Astrocyte (in vitro differentiated cells and primary cell): ENCODE results near the gene ACYP2. TPM values are rescaled to one million over a fixed set of nuclear protein-coding genes. Genes with fewer than 3 reads are reported as not detected.
"Not testable (repeated sequence)": the region's sequence is repeated elsewhere in the genome, so short reads cannot be mapped to it uniquely, and the experiment has no call there.

Source experiments
- DNase-seq: peaks from one replicate; pipeline ENCODE4 v3.0.0-alpha.2; 2010; ENCODE audit warnings: low read depth
- FAIRE-seq: peaks from 2 replicates; lab custom pipeline; 2011; peaks lifted over from hg19 to GRCh38; lab: Jason Lieb, UNC
- H2AFZ ChIP-seq: 2 replicates; pipeline ENCODE4 v1.6.0; 2012; ENCODE audit warnings: low read depth, low read length, inconsistent platforms
- H3K27ac ChIP-seq: 2 replicates; pipeline ENCODE4 v1.5.1; 2011; ENCODE audit warnings: low read depth, low read length, inconsistent platforms
- H3K27me3 ChIP-seq: 2 replicates; pipeline ENCODE4 v1.6.0; 2011; ENCODE audit warnings: low read length, inconsistent platforms; ENCODE audit not compliant: insufficient read depth
- H3K36me3 ChIP-seq: 2 replicates; pipeline ENCODE4 v1.5.1; 2011; ENCODE audit warnings: low read length, inconsistent platforms; ENCODE audit not compliant: insufficient read depth
- H3K4me1 ChIP-seq: 2 replicates; pipeline ENCODE4 v1.5.1; 2011; ENCODE audit warnings: low read length, inconsistent platforms; ENCODE audit not compliant: insufficient read depth
- H3K4me2 ChIP-seq: 2 replicates; pipeline ENCODE4 v1.6.0; 2012; ENCODE audit warnings: low read length, inconsistent platforms
- H3K4me3 ChIP-seq: 2 replicates; pipeline ENCODE4 v1.5.1; 2011; ENCODE audit warnings: low read depth, mild to moderate bottlenecking, low read length, inconsistent platforms; ENCODE audit not compliant: insufficient read depth
- H3K79me2 ChIP-seq: 2 replicates; pipeline ENCODE4 v1.6.0; 2012; ENCODE audit warnings: mild to moderate bottlenecking, low read length, inconsistent platforms; ENCODE audit not compliant: insufficient read depth
- H3K9ac ChIP-seq: 2 replicates; pipeline ENCODE4 v1.6.0; 2012; ENCODE audit warnings: mild to moderate bottlenecking, low read length, inconsistent platforms
- H3K9me3 ChIP-seq: 2 replicates; pipeline ENCODE4 v1.5.1; 2012; ENCODE audit warnings: low read depth, mild to moderate bottlenecking, low read length, inconsistent platforms; ENCODE audit not compliant: insufficient read depth
- H4K20me1 ChIP-seq: 2 replicates; pipeline ENCODE4 v1.6.0; 2012; ENCODE audit warnings: low read length, inconsistent platforms; ENCODE audit not compliant: insufficient read depth
- H3K27ac Mint-ChIP-seq: one replicate; pipeline ENCODE4 v1.8.0; 2021; ENCODE audit warnings: mild to moderate bottlenecking, mixed read lengths; ENCODE audit not compliant: unreplicated experiment
- H3K27me3 Mint-ChIP-seq: one replicate; pipeline ENCODE4 v1.8.0; 2021; ENCODE audit warnings: low read depth, mixed read lengths; ENCODE audit not compliant: unreplicated experiment
- H3K36me3 Mint-ChIP-seq: one replicate; pipeline ENCODE4 v1.8.0; 2021; ENCODE audit warnings: low read depth, mixed read lengths; ENCODE audit not compliant: unreplicated experiment
- H3K4me1 Mint-ChIP-seq: one replicate; pipeline ENCODE4 v1.8.0; 2021; ENCODE audit warnings: low read depth, mixed read lengths; ENCODE audit not compliant: unreplicated experiment
- H3K4me3 Mint-ChIP-seq: one replicate; pipeline ENCODE4 v1.8.0; 2021; ENCODE audit warnings: mild to moderate bottlenecking, moderate library complexity, mixed read lengths; ENCODE audit not compliant: unreplicated experiment
- H3K9me3 Mint-ChIP-seq: one replicate; pipeline ENCODE4 v1.8.0; 2021; ENCODE audit warnings: mild to moderate bottlenecking, mixed read lengths; ENCODE audit not compliant: unreplicated experiment
- CTCF ChIP-seq: IDR thresholded peaks from 2 replicates; pipeline ENCODE4 v1.5.1; 2011; ENCODE audit warnings: low read depth, mild to moderate bottlenecking, inconsistent platforms, low read length, moderate library complexity; ENCODE audit not compliant: insufficient read depth
- EZH2 ChIP-seq: IDR thresholded peaks from 2 replicates; pipeline ENCODE4 v1.6.1; 2012; ENCODE audit warnings: mild to moderate bottlenecking, low read length, inconsistent platforms; ENCODE audit not compliant: insufficient read depth
- total RNA-seq: library from RNA; stranded (reverse); gene quantifications from 2 replicates; pipeline ENCODE4 v1.2.1, GENCODE V29; 2021

Gene ACYP2
- total RNA-seq, 1 donor from 2014 or later = 6.8 TPM

GRCh38 chr2:54107455-54107764 is 8.0 kb upstream of the ACYP2 start:
- no peak overlapping the region for H3K4me2 ChIP-seq
- H3K36me3 ChIP-seq = no peaks in the 10 kb centered on the region
- FAIRE-seq (no peak), DNase-seq (no peak)
- Mint-ChIP-seq H3K27me3 (no peaks in the 10 kb centered on the region), H3K36me3 (no peaks in the 10 kb centered on the region), H3K27ac (no peak overlapping the region), H3K9me3 (no peaks in the 10 kb centered on the region), H3K4me3 (no peak overlapping the region), H3K4me1 (peaks cover 5% of the 10 kb centered on the region)
- no peak overlapping the region for H3K9ac ChIP-seq
- no peak overlapping the region for H2AFZ ChIP-seq
- no peak overlapping the region for H3K27ac ChIP-seq
- peaks cover 5% of the 10 kb centered on the region for H3K4me1 ChIP-seq
- H3K9me3 ChIP-seq = no peaks in the 10 kb centered on the region
- TF ChIP-seq EZH2 (no peak), CTCF (no peak)
- no peaks in the 10 kb centered on the region for H4K20me1 ChIP-seq
- no peak overlapping the region for H3K4me3 ChIP-seq
- H3K27me3 ChIP-seq = no peaks in the 10 kb centered on the region
- H3K79me2 ChIP-seq = no peaks in the 10 kb centered on the region

- H3K27ac ChIP-seq = no peak overlapping the region
- no peak for TF ChIP-seq EZH2
- TF ChIP-seq CTCF = no peak
- no peaks in the 10 kb centered on the region for H4K20me1 ChIP-seq
- no peaks in the 10 kb centered on the region for H3K79me2 ChIP-seq
- FAIRE-seq (no peak), DNase-seq (no peak)
- H3K4me1 Mint-ChIP-seq = peaks cover 5% of the 10 kb centered on the region
- H3K9me3 Mint-ChIP-seq = no peaks in the 10 kb centered on the region
- no peak overlapping the region for H3K4me2 ChIP-seq
- no peaks in the 10 kb centered on the region for H3K27me3 ChIP-seq
- no peaks in the 10 kb centered on the region for H3K27me3 Mint-ChIP-seq
- H3K9ac ChIP-seq = no peak overlapping the region
- no peak overlapping the region for H3K4me3 ChIP-seq
- H3K4me1 ChIP-seq = peaks cover 5% of the 10 kb centered on the region
- no peaks in the 10 kb centered on the region for H3K36me3 Mint-ChIP-seq
- H3K27ac Mint-ChIP-seq = no peak overlapping the region
- H2AFZ ChIP-seq = peak overlapping the region; percentile 51
- no peaks in the 10 kb centered on the region for H3K9me3 ChIP-seq
- H3K4me3 Mint-ChIP-seq = no peak overlapping the region
- H3K36me3 ChIP-seq = no peaks in the 10 kb centered on the region
Observed at GRCh38 chr2:54107903-54108615, 7.4 kb upstream of the ACYP2 start.

GRCh38 chr2:54109848-54110247 is 5.6 kb upstream of the ACYP2 start:
- H3K4me3 ChIP-seq = no peak overlapping the region
- H3K79me2 ChIP-seq = no peaks in the 10 kb centered on the region
- H3K9ac ChIP-seq = no peak overlapping the region
- Mint-ChIP-seq H3K27ac (no peak overlapping the region), H3K36me3 (no peaks in the 10 kb centered on the region), H3K4me3 (no peak overlapping the region), H3K4me1 (peaks cover 3% of the 10 kb centered on the region), H3K9me3 (no peaks in the 10 kb centered on the region), H3K27me3 (no peaks in the 10 kb centered on the region)
- no peaks in the 10 kb centered on the region for H4K20me1 ChIP-seq
- no peak for FAIRE-seq
- H3K4me1 ChIP-seq = no peaks in the 10 kb centered on the region
- no peak overlapping the region for H2AFZ ChIP-seq
- H3K27me3 ChIP-seq = no peaks in the 10 kb centered on the region
- H3K27ac ChIP-seq = no peak overlapping the region
- no peaks in the 10 kb centered on the region for H3K9me3 ChIP-seq
- no peak overlapping the region for H3K4me2 ChIP-seq
- no peaks in the 10 kb centered on the region for H3K36me3 ChIP-seq
- TF ChIP-seq CTCF = no peak
- no peak for TF ChIP-seq EZH2
- DNase-seq = no peak

DNA sequence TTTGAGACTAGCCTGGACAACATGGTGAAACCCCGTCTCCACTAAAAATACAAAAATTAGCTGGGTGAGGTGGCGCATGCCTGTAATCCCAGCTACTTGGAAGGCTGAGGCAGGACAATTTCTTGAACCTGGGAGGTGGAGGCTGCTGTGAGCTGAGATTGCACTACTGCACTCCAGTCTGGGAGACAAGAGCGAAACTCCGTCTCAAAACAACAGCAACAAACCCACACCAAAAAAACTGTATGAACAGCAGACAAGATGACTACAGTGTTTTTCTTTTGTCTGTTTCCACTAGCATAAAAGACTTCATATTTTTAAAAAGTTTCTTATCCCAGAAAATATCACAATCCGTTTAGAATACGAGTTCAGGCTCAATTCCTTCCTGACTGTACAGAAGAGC is 936 bp upstream of the ACYP2 start:
- H2AFZ ChIP-seq, H4K20me1 ChIP-seq, H3K27me3 ChIP-seq: not testable (repeated sequence)

More for the DNA sequence above, 936 bp upstream of the ACYP2 start:
- not testable (repeated sequence) for H3K36me3 Mint-ChIP-seq, H3K27ac ChIP-seq, H3K9me3 Mint-ChIP-seq, FAIRE-seq, H3K4me1 Mint-ChIP-seq, H3K9me3 ChIP-seq, H3K4me1 ChIP-seq, H3K79me2 ChIP-seq, H3K36me3 ChIP-seq, H3K27me3 Mint-ChIP-seq, DNase-seq
- H3K4me3 Mint-ChIP-seq = peak overlapping the region; percentile 94
- peak overlapping the region; percentile 99 for H3K9ac ChIP-seq
- H3K4me2 ChIP-seq = peak overlapping the region; percentile 89
- peak overlapping the region; percentile 86 for H3K4me3 ChIP-seq
- H3K27ac Mint-ChIP-seq = peak overlapping the region; percentile 98
